NAMALWA (cell line): ENCODE data around the gene CFAP58.

Source experiments
- DNase-seq: peaks from one replicate; pipeline ENCODE4 v3.0.0-alpha.2; 2015; ENCODE audit warnings: low spot score

CFAP58 gene

DNA sequence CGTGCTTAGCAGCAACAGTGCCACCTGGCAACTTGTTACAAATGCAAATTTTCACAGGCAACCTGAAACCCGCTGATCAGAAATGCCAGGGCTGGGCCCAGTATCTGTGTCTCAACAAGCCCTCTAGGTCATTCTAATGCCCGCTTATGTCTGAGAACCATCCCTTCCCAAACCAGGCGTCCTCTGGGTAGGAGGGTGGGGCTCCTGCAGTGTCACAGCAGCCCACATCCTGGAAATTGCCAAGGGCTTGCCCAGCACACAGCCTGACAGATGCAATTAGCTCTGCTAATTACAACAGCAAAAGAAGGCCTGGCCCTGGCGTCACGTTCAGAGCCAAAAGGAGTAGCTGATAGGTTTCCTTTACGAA is 31.2 kb upstream of the CFAP58 start:
- DNase-seq: peak; percentile 47

DNA sequence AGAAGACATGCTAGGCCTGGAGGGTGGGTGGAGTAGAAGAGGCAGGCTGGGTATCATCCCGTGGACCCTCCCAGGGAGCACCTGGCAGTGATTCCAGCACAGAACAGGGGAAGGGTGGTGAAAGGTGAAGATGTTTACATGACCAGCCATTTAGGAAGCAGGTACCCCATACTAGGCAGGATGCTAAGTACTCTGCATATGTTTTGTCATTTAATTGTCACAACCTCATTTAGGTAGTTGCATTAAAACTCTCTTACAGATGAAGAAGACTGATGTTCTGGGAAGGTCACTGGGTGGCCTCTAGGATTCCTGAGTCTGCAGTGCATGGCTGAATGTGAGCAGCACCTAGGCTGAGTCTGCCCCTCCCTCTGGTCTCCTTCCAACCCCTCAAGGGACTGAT is 30.5 kb upstream of the CFAP58 start:
- no peak for DNase-seq

DNA sequence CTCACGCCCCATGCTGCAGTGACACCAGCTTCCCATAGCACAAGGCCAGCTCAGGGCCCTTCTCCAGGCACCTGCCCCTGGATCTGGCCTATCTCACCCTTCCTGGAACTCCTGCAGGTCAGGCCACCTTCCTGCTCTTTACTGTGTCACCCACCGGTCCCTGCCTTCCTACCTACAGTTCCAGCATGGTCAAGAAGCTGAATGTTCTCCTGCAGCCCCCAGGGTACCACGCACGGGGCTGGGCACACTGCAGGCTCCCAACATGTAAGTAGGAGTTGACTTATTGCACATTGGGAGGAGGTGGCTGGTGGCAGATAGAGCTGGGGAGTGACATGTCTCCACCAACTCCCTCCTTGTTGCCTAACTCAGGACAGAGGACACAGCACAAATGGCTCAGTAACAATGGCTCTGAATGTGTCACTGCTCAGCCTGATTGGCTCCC is 29.9 kb upstream of the CFAP58 start:
- no peak for DNase-seq

- DNase-seq: no peak
These were observed 29.4 kb upstream of the CFAP58 start for GRCh38 chr10:104324221-104324686.

- no peak for DNase-seq
These were observed 28.7 kb upstream of the CFAP58 start for GRCh38 chr10:104324931-104325330.

- DNase-seq: no peak
These were observed 27.9 kb upstream of the CFAP58 start for GRCh38 chr10:104325436-104326435.

DNA sequence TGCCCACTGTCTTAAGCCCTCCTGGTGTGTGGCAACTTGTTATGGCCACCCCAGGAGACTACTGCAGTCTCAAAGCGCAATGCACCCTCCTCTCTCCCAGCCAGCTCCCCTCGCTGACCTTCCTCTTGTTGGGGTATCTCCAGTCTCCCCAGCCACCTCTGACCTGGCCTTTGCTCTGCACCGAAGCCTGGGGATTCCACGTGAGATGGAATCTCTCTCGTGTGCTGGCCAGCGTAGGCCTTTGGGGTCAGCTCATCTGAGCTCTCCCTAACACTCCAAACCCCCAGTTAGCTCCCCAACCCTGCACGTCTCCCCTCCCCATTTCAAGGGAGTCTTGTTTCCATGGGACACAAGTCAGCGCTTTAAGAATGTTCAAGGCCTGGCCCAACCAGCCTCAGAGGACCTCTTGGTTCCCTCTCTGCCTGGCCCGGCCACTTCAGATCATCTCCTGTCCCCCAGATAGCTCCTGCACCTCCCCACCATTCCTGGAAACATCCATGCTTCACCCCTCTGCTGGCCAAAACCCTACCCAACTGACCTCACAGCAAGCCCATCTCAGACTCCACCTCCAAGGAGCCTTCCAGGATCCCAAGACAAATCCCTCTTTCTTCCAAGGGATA is 26.5 kb upstream of the CFAP58 start:
- DNase-seq: no peak

GRCh38 chr10:104327745-104328645 is 25.6 kb upstream of the CFAP58 start:
- no peak for DNase-seq

- no peak for DNase-seq
These were observed 25.1 kb upstream of the CFAP58 start for GRCh38 chr10:104328646-104328895.

- peak; percentile 23 for DNase-seq
These were observed 24.5 kb upstream of the CFAP58 start for GRCh38 chr10:104328896-104329710.

- DNase-seq: no peak
These were observed 23.9 kb upstream of the CFAP58 start for GRCh38 chr10:104329735-104330134.

DNA sequence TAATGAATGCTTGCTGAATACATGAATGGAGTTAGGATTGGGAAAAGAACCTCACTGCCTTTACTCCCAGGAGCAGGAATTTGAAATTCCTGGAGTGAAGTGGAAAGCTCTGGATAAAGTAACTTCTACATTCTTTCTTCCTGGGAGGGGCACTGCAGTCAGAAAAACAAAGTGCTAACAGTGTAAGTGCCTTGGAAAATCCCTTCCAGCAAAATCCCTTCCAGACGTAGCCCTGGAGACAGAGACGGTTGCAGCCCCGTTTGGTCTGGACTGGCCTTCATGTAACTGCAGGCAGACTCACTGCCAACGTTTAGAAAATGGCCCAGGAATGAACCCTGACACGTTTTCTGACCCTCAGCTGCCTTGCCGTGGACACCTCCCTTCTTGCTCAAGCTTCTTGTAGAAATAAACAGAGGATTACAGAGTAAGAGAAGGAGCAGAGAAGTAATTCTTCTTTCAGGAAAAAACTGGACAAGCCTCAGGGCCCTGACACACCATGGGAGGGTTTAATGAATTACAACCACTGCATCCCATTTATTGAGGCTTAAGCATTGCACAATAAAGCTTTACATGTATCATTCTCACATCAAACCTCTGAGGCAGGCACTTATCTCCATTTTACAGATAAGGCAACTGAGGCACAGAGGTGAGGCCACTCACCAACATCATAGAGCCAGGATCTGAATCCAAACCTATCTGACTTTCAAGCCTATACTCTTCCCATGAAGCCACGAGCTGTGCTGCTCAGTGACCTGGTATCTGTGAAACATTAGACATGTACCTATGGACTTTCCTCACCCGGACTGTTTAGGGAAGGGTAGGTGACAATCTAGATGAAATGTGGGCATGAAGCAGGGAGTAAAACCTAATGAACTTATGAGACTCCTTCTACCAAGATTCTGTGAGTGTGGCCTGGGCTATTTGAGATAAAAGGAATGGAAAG is 23.2 kb upstream of the CFAP58 start:
- no peak for DNase-seq

- DNase-seq: no peak
These were observed 22.3 kb upstream of the CFAP58 start for GRCh38 chr10:104331208-104331838.

DNA sequence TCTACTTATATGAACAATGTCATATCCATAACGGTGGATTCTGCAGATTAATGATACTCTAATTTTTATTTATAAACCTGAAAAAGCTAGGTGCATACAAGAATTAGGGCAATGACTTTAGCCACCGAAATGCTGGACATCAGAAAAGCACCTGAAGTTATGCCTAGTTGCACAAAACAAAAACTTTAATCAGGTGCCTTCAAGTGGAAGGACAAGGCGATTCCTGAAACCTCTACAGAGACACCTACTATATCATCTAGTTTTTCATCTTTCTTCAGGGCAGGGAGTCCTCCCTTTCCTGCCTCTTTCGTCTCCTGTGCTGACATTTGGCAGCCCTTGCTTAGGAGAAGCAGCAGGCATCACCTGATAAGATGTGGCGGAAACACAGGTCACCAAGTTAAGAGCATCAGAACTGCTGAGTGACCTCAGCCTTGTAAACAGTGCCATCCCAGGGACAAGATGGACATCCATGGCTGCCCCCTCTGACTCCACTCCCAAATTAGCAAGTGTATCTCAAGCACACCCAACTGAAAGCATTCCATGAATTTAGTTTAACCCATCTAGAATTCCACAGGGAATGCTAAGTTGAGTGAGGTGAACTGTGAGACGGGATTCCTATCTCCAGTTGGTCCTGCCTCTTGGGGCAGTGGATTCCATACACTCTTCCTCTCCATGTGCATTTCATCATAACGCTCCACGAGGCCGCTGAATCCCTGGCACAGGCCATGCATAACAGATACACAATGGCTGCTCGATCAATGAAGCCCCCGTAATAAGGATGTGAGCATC is 21.2 kb upstream of the CFAP58 start:
- no peak for DNase-seq

DNA sequence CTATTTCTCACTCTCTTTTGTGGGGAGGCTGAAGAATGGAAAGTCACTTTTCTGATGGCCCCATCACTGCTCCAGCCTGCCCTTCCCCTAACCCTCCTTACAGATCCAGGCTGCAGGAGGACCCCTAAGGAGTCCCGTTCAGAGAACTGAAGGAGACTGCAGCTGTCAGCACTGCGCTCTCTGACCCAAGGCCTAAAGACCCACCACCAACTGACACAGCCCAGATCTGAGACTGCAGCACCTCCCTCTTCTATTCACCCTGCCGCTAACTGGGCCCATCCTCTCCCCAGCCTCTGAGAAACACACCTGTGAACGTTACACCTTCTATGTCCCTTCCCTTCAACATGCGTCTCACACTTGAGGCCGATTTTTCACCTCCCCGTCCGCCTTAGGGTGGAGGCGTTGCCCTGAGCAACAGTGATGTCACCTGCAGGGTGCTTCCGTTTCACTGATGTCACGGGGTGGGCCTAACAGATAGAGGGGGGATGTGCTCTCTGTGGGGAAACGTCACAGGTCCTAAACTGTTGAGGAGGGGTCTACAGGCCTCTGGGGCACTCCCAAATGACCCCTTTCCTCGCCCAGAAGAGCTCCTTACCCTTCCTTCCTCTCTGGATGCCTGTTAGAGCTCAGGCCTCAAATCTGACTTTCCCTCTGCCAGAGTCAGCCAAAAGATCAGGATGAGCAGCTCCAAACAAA is 20.5 kb upstream of the CFAP58 start:
- DNase-seq: no peak

DNA sequence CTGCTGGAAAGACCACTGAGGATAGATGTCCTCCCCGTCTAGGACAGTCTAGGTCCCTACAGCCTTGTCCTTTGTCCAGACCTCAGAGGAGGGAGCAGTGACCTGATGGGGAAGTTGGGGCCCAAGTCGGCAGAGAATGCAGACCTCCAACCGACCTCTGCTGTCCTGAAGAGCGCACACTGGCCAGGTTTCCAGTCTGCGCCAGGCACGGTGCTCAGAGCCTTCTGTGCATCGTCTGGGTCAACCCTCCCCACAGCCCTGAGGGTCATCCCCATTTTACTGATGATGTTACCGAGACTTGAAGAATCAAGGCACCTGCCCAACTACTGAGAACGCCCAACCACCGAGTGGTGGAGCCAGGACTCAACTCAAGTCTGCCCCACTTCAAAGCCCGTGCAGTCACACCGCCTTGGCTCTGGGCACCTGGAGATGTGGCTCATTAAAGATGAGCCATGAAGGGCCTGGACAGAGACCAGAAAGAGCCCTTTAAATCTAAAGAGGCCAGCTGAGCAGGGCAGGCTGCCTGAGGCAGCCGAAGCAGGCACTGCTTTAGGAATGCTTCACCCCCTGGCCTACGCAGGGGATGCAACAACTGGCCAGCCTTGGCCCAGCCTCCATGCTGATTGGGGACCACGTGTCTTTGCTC is 19.8 kb upstream of the CFAP58 start:
- DNase-seq: no peak

GRCh38 chr10:104334561-104334960 is 19.1 kb upstream of the CFAP58 start:
- no peak for DNase-seq
